Thyroid gland (tissue), 4 donors: ENCODE data around the gene ANXA9.

ENCODE experiments used
- CTCF ChIP-seq, 6 experiments: fragments of 200-600 bp in 3 of 6; fragments of 450-650 bp in 3 of 6; sonication (generic) in 3 of 6; IDR thresholded peaks; one replicate each; pipeline ENCODE4 v1.5.1; 2016 to 2019; ENCODE audit warnings: antibody characterized with exemption in 6 of 6, mild to moderate bottlenecking in 2 of 6, inconsistent platforms in 1 of 6, moderate library complexity in 1 of 6
- POLR2A ChIP-seq, 2 donors: fragments of 450-650 bp; IDR thresholded peaks; one replicate each; pipeline ENCODE4 v1.6.1; 2017; ENCODE audit warnings: antibody characterized with exemption in 2 of 2, mild to moderate bottlenecking in 2 of 2, moderate library complexity in 1 of 2

- no peak for TF ChIP-seq CTCF (IDR thresholded peaks at IDR 0.05)
- no peak for TF ChIP-seq POLR2A (IDR thresholded peaks at IDR 0.05)
Measured at GRCh38 chr1:150967936-150968335, 14.2 kb upstream of the ANXA9 start.
